GM12864 (cell line): Measurements from ENCODE around the gene LRRC56.

Source experiments
- DNase-seq: peaks from one replicate; pipeline ENCODE4 v3.0.0-alpha.2; 2011; ENCODE audit warnings: low read depth
- H3K4me3 ChIP-seq: 2 replicates; pipeline ENCODE4 v1.5.1; 2011; ENCODE audit warnings: mild to moderate bottlenecking, low read depth, low read length, control low read depth
- CTCF ChIP-seq: IDR thresholded peaks from 2 replicates; pipeline ENCODE4 v1.5.1; 2011; ENCODE audit warnings: low read depth, mild to moderate bottlenecking, moderate library complexity, low read length, control low read depth, inconsistent platforms; ENCODE audit errors: missing control alignments

The LRRC56 gene

GRCh38 chr11:532986-533585 lies 4.2 kb upstream of the LRRC56 start:
- no peak overlapping the region for H3K4me3 ChIP-seq
- no peak for TF ChIP-seq CTCF
- DNase-seq, result no peak

- no peak for DNase-seq
- peak overlapping the region; percentile 94 for H3K4me3 ChIP-seq
- no peak for TF ChIP-seq CTCF
Observed at GRCh38 chr11:533586-534395, 3.5 kb upstream of the LRRC56 start.

- peak overlapping the region; percentile 94 for H3K4me3 ChIP-seq
- TF ChIP-seq CTCF, result no peak
- DNase-seq, result no peak
Observed at GRCh38 chr11:534396-535209, 2.7 kb upstream of the LRRC56 start.

GRCh38 chr11:535210-535518 lies 2.2 kb upstream of the LRRC56 start:
- TF ChIP-seq CTCF, result peak; percentile 3
- DNase-seq, result no peak

GRCh38 chr11:535519-536454 lies 1.5 kb upstream of the LRRC56 start, which contains the start of gene HRAS:
TSS of gene HRAS (minus strand) at chr11:535576.
- H3K4me3 ChIP-seq, result peak within 1 kb of the TSS; percentile 94
- peak; percentile 0 for TF ChIP-seq CTCF
- DNase-seq, result peak; percentile 78

More at GRCh38 chr11:535210-535518, 2.2 kb upstream of the LRRC56 start:
- H3K4me3 ChIP-seq, result peak overlapping the region; percentile 94
